Lower leg skin (tissue), 4 donors: ENCODE data around the gene GPHA2. TPM values are rescaled to one million over a fixed set of nuclear protein-coding genes. Genes with fewer than 3 reads are reported as not detected.

Experiments used
- DNase-seq, 2 donors: peaks; one replicate each; pipeline ENCODE4 v3.0.0-alpha.2; 2019; ENCODE audit warnings: low spot score in 2 of 2
- H3K4me3 ChIP-seq: fragments of 200-600 bp; sonication (generic); 2 replicates; pipeline ENCODE4 v1.5.1; 2017; ENCODE audit warnings: mild to moderate bottlenecking, low read depth; ENCODE audit not compliant: poor library complexity, severe bottlenecking
- CTCF ChIP-seq, 3 donors: fragments of 450-650 bp; IDR thresholded peaks; one replicate each; pipeline ENCODE4 v1.5.1; 2016; ENCODE audit warnings: antibody characterized with exemption in 3 of 3, mild to moderate bottlenecking in 3 of 3, moderate library complexity in 2 of 3
- POLR2A ChIP-seq, 2 donors: fragments of 450-650 bp; IDR thresholded peaks; one replicate each; pipeline ENCODE4 v1.6.1; 2016 to 2017; ENCODE audit warnings: antibody characterized with exemption in 2 of 2, mild to moderate bottlenecking in 1 of 2, moderate library complexity in 1 of 2
- WGBS, 2 donors: methylation state at CpG; one replicate each; pipeline ENCODE4 v1.1.5; 2018; 5-methylcytosine and 5-hydroxymethylcytosine counted together
- intact Hi-C: fragments of 100-400 bp; cut with DNase I; formaldehyde crosslinking; loops from one replicate; pipeline ENCODE4 v1.15.0; 2023; ENCODE audit warnings: low total_unique reads
- microRNA counts, 2 donors: library from miRNA; unstranded; fragments of <30 nt; microRNA quantifications; one replicate each; lab custom pipeline; 2016
- microRNA-seq, 2 donors: library from miRNA; unstranded; fragments of <30 nt; microRNA quantifications; one replicate each; pipeline ENCODE4, GENCODE V29; 2016; ENCODE audit warnings: borderline replicate concordance in 2 of 2, borderline number of aligned reads in 1 of 2
- total RNA-seq, 4 donors: library from RNA; depleted of rRNA; stranded (reverse); fragments of >200 nt; gene quantifications; one replicate each; pipeline ENCODE4 v1.1.0, GENCODE V29; 2016

The GPHA2 gene
- total RNA-seq, 4 donors from 2014 or later: not detected

GRCh38 chr11:64887234-64887756 is 48.4 kb downstream of the GPHA2 start:
- no peak for TF ChIP-seq POLR2A (IDR thresholded peaks at IDR 0.05)
- TF ChIP-seq CTCF (IDR thresholded peaks at IDR 0.05): no peak
- intact Hi-C loops: no loop called here
- no peak for DNase-seq
- H3K4me3 ChIP-seq: no peak overlapping the region
- WGBS, 2 donors: 77 to 78% methylated on average over 8 of the region's 8 CpGs

DNA sequence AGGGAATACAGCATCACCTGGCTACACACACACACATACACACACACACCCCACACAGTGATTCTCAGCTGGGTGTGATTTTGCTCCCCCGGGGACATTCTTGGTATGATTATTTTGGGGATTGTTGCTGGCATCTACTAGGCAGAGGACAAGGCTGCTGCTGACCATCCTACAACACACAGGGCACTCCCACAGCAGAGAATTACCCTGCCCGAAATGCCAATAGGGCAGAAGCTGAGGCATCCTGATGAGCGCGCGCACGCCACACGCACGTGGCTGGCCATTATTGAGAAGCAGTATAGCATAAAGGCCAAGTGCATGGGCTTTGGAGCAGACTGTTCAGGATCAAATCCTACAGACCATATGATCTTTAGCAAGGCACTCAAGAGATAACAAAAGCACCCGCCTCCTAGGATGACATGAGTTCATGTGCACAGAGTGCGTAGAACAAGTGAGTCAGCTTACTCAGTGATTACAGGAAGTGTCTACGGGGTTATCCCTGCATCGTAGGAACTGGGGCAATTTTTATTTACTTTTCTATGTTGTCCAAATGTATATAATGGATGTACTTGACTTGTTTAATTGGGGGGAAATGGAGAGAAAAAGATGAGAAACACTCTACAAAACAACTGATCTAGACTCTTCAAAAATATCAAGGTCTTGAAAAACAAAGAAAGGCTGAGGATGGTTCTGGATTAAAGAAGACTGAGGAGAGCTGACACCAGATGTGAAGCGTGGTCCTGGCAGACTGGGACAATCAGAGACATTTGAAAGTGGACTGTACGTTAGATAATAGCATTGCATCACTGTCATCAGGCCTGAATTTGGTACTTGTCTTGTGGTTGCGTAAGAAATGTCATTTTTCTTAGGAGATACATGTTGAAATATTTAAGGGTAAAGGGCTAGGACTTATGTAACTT is 50.1 kb downstream of the GPHA2 start:
- intact Hi-C loops: no loop called here

More for the DNA sequence above, 50.1 kb downstream of the GPHA2 start:
- no peak overlapping the region for H3K4me3 ChIP-seq
- TF ChIP-seq POLR2A (IDR thresholded peaks at IDR 0.05) (no peak), CTCF (IDR thresholded peaks at IDR 0.05) (no peak)
- no peak for DNase-seq
- 71 to 80% methylated on average over 15 of the region's 15 CpGs for WGBS, 2 donors

MicroRNAs within 50 kb of the gene (microRNA counts, 767-probe panel; counts per million panel counts)
- microRNA hsa-miR-192-5p (lab: Ali Mortazavi, UCI): 0 to 358 counts per million in 2 donors

Small RNA genes lying within 50 kb of the gene (microRNA-seq; reads per million reads assigned to microRNA genes)
- gene MIR6749 (0 reads per million in 2 donors), gene MIR6750 (0.57 to 0.68 reads per million in 2 donors)

Other genes starting within 250 kb of the GPHA2 start
- gene NRXN2, start 212.7 kb downstream of the GPHA2 start, total RNA-seq: 1 to 10 TPM in 2 of 4 donors, under 1 TPM in 1, not detected in 1; 0.27 to 7.0 (median 1.1) TPM
- 1 to 10 TPM; 1.1 to 10.0 (median 5.0) TPM for gene RASGRP2, start 191.8 kb downstream of the GPHA2 start, total RNA-seq
- gene PYGM, start 175.9 kb downstream of the GPHA2 start, total RNA-seq: 1 to 10 TPM in 1 of 4 donors, under 1 TPM in 3; 0.11 to 2.0 (median 0.44) TPM
- 100 to 1,000 TPM; 130 to 327 (median 178) TPM for gene SF1, start 157.4 kb downstream of the GPHA2 start, total RNA-seq
- 10 to 100 TPM in 3 of 4 donors, 1 to 10 TPM in 1; 9.3 to 29.8 (median 19.5) TPM for gene MAP4K2, start 132.7 kb downstream of the GPHA2 start, total RNA-seq
- 10 to 100 TPM; 20.5 to 42.7 (median 32.2) TPM for gene MEN1, start 125.3 kb downstream of the GPHA2 start, total RNA-seq
- 10 to 100 TPM; 40.3 to 81.3 (median 50.1) TPM for gene CDC42BPG, start 91.2 kb downstream of the GPHA2 start, total RNA-seq
- gene EHD1, start 57.3 kb downstream of the GPHA2 start, total RNA-seq: 10 to 100 TPM; 81.0 to 98.9 (median 90.5) TPM
- gene ATG2A, start 18.7 kb downstream of the GPHA2 start, total RNA-seq: 100 to 1,000 TPM in 1 of 4 donors, 10 to 100 TPM in 3; 73.8 to 118 (median 91.2) TPM
- 10 to 100 TPM; 21.8 to 43.6 (median 34.0) TPM for gene PPP2R5B, start 11.2 kb downstream of the GPHA2 start, total RNA-seq
- gene MAJIN, start 36.2 kb upstream of the GPHA2 start, total RNA-seq: not detected
- gene BATF2, start 61.1 kb upstream of the GPHA2 start, total RNA-seq: under 1 TPM in 2 of 4 donors, not detected in 2; 0.15 to 0.62 TPM
- 100 to 1,000 TPM; 101 to 260 (median 110) TPM for gene ARL2, start 78.3 kb upstream of the GPHA2 start, total RNA-seq
- gene SNX15, start 91.5 kb upstream of the GPHA2 start, total RNA-seq: 10 to 100 TPM; 16.9 to 48.0 (median 22.7) TPM
- 10 to 100 TPM; 11.6 to 15.1 (median 12.9) TPM for gene SAC3D1, start 105.3 kb upstream of the GPHA2 start, total RNA-seq
- 10 to 100 TPM in 2 of 4 donors, 1 to 10 TPM in 2; 1.5 to 11.9 (median 9.7) TPM for gene NAALADL1, start 122.7 kb upstream of the GPHA2 start, total RNA-seq
- 1 to 10 TPM; 1.0 to 2.4 (median 1.7) TPM for gene CDCA5, start 148.1 kb upstream of the GPHA2 start, total RNA-seq
- 10 to 100 TPM; 45.8 to 72.3 (median 54.8) TPM for gene ZFPL1, start 148.3 kb upstream of the GPHA2 start, total RNA-seq
- 100 to 1,000 TPM; 373 to 932 (median 648) TPM for gene VPS51, start 160.3 kb upstream of the GPHA2 start, total RNA-seq
- 100 to 1,000 TPM; 118 to 374 (median 160) TPM for gene TM7SF2, start 176.0 kb upstream of the GPHA2 start, total RNA-seq
- gene ZNHIT2, start 181.8 kb upstream of the GPHA2 start, total RNA-seq: 10 to 100 TPM; 10.7 to 24.9 (median 17.7) TPM
- gene FAU, start 186.2 kb upstream of the GPHA2 start, total RNA-seq: 1,000 to 10,000 TPM in 2 of 4 donors, 100 to 1,000 TPM in 2; 574 to 1,562 (median 887) TPM
- gene MRPL49, start 186.4 kb upstream of the GPHA2 start, total RNA-seq: 100 to 1,000 TPM in 1 of 4 donors, 10 to 100 TPM in 3; 61.0 to 107 (median 82.4) TPM
- 10 to 100 TPM; 21.9 to 60.3 (median 47.8) TPM for gene SYVN1, start 198.6 kb upstream of the GPHA2 start, total RNA-seq
- not detected for gene SPDYC, start 234.3 kb upstream of the GPHA2 start, total RNA-seq
- gene CAPN1, start 246.0 kb upstream of the GPHA2 start, total RNA-seq: 100 to 1,000 TPM; 284 to 464 (median 363) TPM